Mesodermal cell (in vitro differentiated cells): ENCODE measurements around the gene PTPRJ.
"Not testable (repeated sequence)": the region's sequence is repeated elsewhere in the genome, so short reads cannot be mapped to it uniquely, and the experiment has no call there.

Experiments used
- H3K27ac ChIP-seq: 2 replicates; pipeline ENCODE4 v1.7.0; 2013; ENCODE audit warnings: mild to moderate bottlenecking, low read depth, low read length, moderate library complexity; ENCODE audit not compliant: severe bottlenecking
- H3K36me3 ChIP-seq: 2 replicates; pipeline ENCODE4 v1.7.1; 2013; ENCODE audit warnings: mild to moderate bottlenecking, low read length, moderate library complexity; ENCODE audit not compliant: control insufficient read depth, insufficient read depth
- H3K4me1 ChIP-seq: one replicate; pipeline ENCODE4 v1.7.1; 2013; ENCODE audit warnings: mild to moderate bottlenecking, low read length; ENCODE audit not compliant: insufficient read depth, control insufficient read depth, poor library complexity, severe bottlenecking
- H3K4me3 ChIP-seq: 2 replicates; pipeline ENCODE4 v1.7.0; 2013; ENCODE audit warnings: low read length, control low read depth, mild to moderate bottlenecking; ENCODE audit not compliant: insufficient read depth, poor library complexity, severe bottlenecking; ENCODE audit errors: extremely low read depth
- H3K9me3 ChIP-seq: 2 replicates; pipeline ENCODE4 v1.7.1; 2013; ENCODE audit warnings: mild to moderate bottlenecking, low read length, moderate library complexity; ENCODE audit not compliant: control insufficient read depth
- WGBS, 2 experiments: methylation state at CpG; one replicate each; pipeline ENCODE4 v1.1.5; 2013; ENCODE audit warnings: missing lambda C conversion rate in 2 of 2; ENCODE audit not compliant: insufficient coverage in 2 of 2; 5-methylcytosine and 5-hydroxymethylcytosine counted together

Gene PTPRJ

DNA sequence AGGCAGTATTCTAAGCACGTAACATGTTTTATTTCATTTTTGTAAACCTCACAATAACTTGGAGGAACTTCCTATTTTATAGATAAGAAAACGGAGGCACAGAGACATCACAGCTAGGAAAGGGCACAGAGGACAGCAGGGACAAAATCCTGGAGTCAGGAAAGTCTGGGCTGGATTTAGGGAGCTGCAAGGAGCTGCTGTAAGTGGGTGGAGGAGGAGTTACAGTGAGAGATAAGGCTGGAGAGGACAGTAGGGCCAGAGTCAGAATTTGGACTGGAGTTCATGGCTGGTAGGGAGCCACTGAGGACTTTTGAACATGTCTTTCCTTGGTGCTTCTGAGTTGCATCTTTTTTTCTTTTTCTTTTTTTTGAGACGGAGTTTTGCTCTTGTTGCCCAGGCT lies 32.2 kb upstream of the PTPRJ start:
- Histone ChIP-seq H3K4me3 (no peak overlapping the region), H3K36me3 (no peaks in the 10 kb centered on the region), H3K4me1 (peaks cover 5% of the 10 kb centered on the region), H3K9me3 (no peaks in the 10 kb centered on the region), H3K27ac (no peak overlapping the region)
- 29 to 100% methylated on average over 1 of the region's 3 CpGs for WGBS, 2 experiments

DNA sequence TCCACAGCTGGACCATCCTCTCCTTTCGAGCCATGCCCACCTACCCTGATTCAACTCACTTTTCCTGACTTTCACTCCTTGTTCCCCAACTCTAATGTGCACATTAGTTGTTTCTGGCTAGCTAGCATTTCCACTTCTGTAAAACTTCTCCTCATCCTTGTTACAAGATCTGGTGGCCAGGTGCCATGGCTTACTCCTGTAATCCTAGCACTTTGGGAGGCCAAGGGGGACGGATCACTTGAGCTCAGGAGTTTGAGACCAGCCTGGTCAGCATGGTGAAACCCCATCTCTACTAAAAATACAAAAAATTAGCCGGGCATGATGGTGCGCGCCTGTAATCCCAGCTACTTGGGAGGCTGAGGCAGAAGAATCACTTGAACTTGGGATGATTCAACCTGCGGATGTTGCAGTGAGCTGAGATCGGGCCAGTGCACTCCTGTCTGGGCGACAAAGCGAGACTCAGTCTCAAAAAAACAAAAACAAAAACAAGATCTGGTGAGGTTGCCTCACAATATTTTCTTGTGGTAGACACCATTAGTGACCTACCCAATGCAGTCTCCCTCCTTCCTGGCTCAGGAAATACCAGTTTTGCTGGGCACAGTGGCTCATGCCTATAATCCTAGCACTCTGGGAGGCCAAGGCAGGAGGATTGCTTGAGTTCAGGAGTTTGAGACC lies 31.2 kb upstream of the PTPRJ start:
- not testable (repeated sequence) for H3K9me3 ChIP-seq, H3K4me1 ChIP-seq, H3K36me3 ChIP-seq, H3K4me3 ChIP-seq, H3K27ac ChIP-seq
- 80 to 83% methylated on average over 8 to 9 of the region's 9 CpGs for WGBS, 2 experiments

DNA sequence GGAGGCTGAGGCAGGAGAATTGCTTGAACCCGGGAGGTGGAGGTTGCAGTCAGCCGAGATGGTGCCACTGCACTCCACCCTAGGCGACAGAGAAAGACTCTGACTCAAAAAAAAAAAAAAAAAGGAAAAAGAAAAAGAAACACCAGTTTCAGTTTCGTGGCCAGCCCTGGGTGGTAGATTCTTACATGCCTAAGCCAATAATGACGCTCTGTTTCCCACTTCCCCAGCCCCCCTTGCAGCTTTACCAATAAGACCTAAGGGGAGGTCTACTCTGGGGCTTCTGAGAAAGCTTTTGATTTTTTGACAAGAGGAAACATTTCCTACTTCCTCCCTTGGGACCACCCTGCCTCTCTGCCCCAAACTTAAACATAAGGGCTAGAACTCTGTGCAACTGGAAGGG lies 30.0 kb upstream of the PTPRJ start:
- no peak overlapping the region for H3K4me3 ChIP-seq
- no peak overlapping the region for H3K27ac ChIP-seq
- no peaks in the 10 kb centered on the region for H3K36me3 ChIP-seq
- WGBS, 2 experiments: 92 to 100% methylated on average over 1 to 2 of the region's 5 CpGs
- peaks cover 5% of the 10 kb centered on the region for H3K4me1 ChIP-seq
- no peaks in the 10 kb centered on the region for H3K9me3 ChIP-seq

GRCh38 chr11:47951504-47951903 lies 28.9 kb upstream of the PTPRJ start:
- not testable (repeated sequence) for H3K9me3 ChIP-seq, H3K4me3 ChIP-seq, H3K27ac ChIP-seq, H3K4me1 ChIP-seq, H3K36me3 ChIP-seq
- WGBS, 2 experiments: 95 to 99% methylated on average over 10 of the region's 12 CpGs

GRCh38 chr11:47955061-47955755 lies 25.2 kb upstream of the PTPRJ start:
- WGBS, 2 experiments: 89 to 98% methylated on average over 2 to 4 of the region's 4 CpGs
- H3K4me3 ChIP-seq: no peak overlapping the region
- H3K4me1 ChIP-seq: no peaks in the 10 kb centered on the region

GRCh38 chr11:47960015-47960414 lies 20.3 kb upstream of the PTPRJ start:
- no peak overlapping the region for H3K4me3 ChIP-seq
- WGBS, 2 experiments: 97 to 98% methylated on average over 5 to 6 of the region's 6 CpGs
- H3K9me3 ChIP-seq: no peaks in the 10 kb centered on the region
- no peaks in the 10 kb centered on the region for H3K4me1 ChIP-seq
- H3K27ac ChIP-seq: no peak overlapping the region
- no peaks in the 10 kb centered on the region for H3K36me3 ChIP-seq

More at GRCh38 chr11:47955061-47955755, 25.2 kb upstream of the PTPRJ start:
- Histone ChIP-seq H3K27ac (no peak overlapping the region), H3K9me3 (no peaks in the 10 kb centered on the region), H3K36me3 (no peaks in the 10 kb centered on the region)

- H3K4me1 ChIP-seq: no peaks in the 10 kb centered on the region
- no peaks in the 10 kb centered on the region for H3K9me3 ChIP-seq
- no peak overlapping the region for H3K27ac ChIP-seq
- 88 to 95% methylated on average over 5 of the region's 5 CpGs for WGBS, 2 experiments
- H3K36me3 ChIP-seq: no peaks in the 10 kb centered on the region
- no peak overlapping the region for H3K4me3 ChIP-seq
Measured at GRCh38 chr11:47961383-47961782, 19.0 kb upstream of the PTPRJ start.

GRCh38 chr11:47964546-47964945 lies 15.8 kb upstream of the PTPRJ start:
- no peaks in the 10 kb centered on the region for H3K4me1 ChIP-seq
- no peaks in the 10 kb centered on the region for H3K9me3 ChIP-seq
- H3K36me3 ChIP-seq: no peaks in the 10 kb centered on the region
- H3K27ac ChIP-seq: no peak overlapping the region
- H3K4me3 ChIP-seq: no peak overlapping the region
- WGBS, 2 experiments: 96% methylated on average over 4 to 5 of the region's 6 CpGs

DNA sequence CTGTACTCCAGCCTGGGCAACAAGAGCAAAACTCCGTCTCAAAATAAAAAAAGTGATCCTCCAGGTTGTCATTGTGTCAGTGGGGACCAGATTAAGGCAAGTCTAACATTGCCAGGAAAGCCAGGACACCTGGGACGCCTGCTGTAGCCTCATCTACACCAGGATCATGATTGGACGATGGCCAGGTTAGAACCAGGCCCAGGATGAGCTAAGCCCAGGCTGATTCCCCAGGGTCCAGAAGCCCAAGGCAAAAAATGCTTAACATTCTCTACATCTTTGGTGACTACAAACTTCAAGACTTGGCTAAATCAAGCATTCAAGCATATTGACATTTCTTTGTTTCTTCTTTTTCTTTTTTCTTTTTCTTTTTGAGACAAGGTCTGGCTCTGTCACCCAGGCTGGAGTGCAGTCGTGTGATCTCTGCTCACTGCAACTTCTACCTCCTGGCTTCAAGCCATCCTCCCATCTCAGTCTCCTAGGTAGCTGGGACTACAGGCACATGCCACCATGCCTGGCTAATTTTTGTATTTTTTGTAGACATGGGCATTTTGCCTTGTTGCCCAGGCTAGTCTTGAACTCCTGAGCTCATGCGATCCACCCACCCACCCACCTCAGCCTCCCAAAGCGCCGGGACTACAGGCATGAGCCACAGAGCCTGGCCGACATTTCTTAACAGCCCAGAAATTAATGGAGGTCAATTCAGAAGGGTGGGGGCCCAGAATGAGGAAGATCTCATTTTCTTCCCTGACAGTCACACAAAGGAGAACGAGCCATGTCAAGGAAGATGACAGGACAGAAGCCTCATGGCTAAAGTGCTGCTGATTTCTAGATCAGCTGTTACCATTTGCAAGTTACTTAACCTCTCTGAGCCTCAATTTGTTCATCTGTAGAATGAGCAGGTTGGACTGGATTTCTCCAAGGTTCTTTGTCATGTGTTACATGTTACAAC lies 12.5 kb upstream of the PTPRJ start:
- H3K9me3 ChIP-seq: no peaks in the 10 kb centered on the region
- no peaks in the 10 kb centered on the region for H3K4me1 ChIP-seq
- WGBS, 2 experiments: 82 to 88% methylated on average over 5 to 9 of the region's 9 CpGs
- H3K27ac ChIP-seq: no peak overlapping the region
- no peaks in the 10 kb centered on the region for H3K36me3 ChIP-seq
- no peak overlapping the region for H3K4me3 ChIP-seq

DNA sequence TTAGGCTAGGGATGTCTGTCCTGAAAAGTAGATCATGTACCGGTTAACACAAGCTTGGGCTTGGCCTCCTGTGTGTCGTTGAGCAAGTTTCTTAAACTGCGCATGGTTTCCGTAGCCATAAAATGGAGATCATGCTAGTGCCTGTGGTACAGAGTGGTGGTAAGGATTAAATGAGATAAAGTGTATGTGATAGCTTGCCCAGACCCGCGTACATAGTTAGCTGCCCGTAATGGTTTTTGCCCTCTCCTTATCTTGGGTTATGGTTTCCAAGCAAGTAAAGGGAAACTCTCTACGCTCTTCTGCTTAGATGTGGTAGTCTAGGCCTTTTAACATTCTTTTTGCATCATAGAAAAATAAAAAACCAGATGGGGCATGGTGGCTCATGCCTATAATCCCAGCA lies 11.0 kb upstream of the PTPRJ start:
- H3K36me3 ChIP-seq: no peaks in the 10 kb centered on the region
- H3K4me1 ChIP-seq: peaks cover 11% of the 10 kb centered on the region
- 95% methylated on average over 7 to 8 of the region's 8 CpGs for WGBS, 2 experiments
- H3K27ac ChIP-seq: no peak overlapping the region
- no peak overlapping the region for H3K4me3 ChIP-seq
- no peaks in the 10 kb centered on the region for H3K9me3 ChIP-seq
